Umbilical cord (tissue), 2 donors: ENCODE measurements around the gene SERINC2. TPM values are rescaled to one million over a fixed set of nuclear protein-coding genes. Genes with fewer than 3 reads are reported as not detected.
"Not testable (repeated sequence)": the region's sequence is repeated elsewhere in the genome, so short reads cannot be mapped to it uniquely, and the experiment has no call there.

Experiments used
- DNase-seq: peaks from one replicate; pipeline ENCODE4 v3.0.0-alpha.2; 2015; ENCODE audit warnings: low spot score
- total RNA-seq: library from RNA; depleted of rRNA; stranded (reverse); fragments of >200 nt; gene quantifications from one replicate; pipeline ENCODE4 v1.2.3, GENCODE V29; 2014; ENCODE audit warnings: low replicate concordance; ENCODE audit not compliant: insufficient read depth

SERINC2 gene
- total RNA-seq, 1 donor from 2014 or later: 1.7 TPM

DNA sequence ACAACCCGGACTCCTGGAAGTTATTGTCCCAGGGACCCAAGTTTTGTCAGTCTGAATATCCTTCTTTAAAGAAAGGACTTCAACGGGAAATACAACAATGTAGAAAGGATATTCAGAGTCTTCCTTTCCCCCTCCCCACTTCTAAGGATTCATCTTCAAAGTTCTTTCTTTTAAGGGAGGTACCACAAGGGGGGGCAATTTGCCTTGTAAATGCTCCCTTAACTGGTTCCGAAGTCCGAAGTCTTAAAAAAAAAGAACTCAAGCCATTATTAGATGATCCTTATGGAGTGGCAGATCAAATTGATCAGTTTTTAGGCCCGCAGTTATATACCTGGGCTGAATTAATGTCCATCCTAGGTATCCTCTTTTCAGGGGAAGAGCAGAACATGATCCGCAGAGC, 47.0 kb downstream of the SERINC2 start:
- no peak for DNase-seq

DNA sequence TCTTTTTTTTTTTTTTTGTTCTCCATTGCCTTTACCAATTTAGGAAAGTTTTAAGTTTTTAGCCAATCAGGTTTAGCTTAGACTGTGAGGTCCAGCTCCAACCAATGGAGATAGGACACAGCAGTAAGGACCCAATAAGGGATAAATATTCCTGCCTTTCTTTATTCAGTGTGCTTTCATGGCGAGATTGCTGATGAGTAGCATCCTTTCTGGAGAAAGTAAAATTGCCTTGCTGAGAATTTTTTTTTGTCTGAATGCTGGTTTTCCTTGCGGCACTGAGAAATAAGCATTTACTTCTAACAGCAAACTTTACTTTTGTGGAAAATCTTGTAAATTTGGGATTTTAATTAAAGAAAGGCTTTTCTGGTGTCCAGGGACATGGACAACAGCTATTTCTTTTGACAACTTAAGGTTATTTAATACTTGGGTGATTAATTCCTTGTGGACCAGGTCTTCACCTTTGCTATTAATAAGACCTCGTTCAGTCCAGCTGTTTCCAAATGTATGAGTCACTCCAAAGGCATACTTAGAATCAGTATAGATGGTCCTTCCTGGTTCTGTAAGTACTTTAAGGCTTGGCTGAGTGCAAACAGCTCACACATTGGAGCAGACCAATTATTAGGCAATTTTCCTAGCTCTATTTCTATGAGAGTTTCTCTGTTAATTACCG, 54.1 kb downstream of the SERINC2 start:
- DNase-seq: no peak

- DNase-seq: no peak
Measured at GRCh38 chr1:31470794-31471315, 57.8 kb downstream of the SERINC2 start.

GRCh38 chr1:31471452-31472313, 58.7 kb downstream of the SERINC2 start:
- not testable (repeated sequence) for DNase-seq

GRCh38 chr1:31472314-31472651, 59.3 kb downstream of the SERINC2 start:
- DNase-seq: not testable (repeated sequence)

- DNase-seq: not testable (repeated sequence)
Measured at GRCh38 chr1:31472673-31473072, 59.7 kb downstream of the SERINC2 start.

- not testable (repeated sequence) for DNase-seq
Measured at GRCh38 chr1:31473508-31473907, 60.5 kb downstream of the SERINC2 start.

- not testable (repeated sequence) for DNase-seq
Measured at GRCh38 chr1:31474567-31474966, 61.6 kb downstream of the SERINC2 start.

DNA sequence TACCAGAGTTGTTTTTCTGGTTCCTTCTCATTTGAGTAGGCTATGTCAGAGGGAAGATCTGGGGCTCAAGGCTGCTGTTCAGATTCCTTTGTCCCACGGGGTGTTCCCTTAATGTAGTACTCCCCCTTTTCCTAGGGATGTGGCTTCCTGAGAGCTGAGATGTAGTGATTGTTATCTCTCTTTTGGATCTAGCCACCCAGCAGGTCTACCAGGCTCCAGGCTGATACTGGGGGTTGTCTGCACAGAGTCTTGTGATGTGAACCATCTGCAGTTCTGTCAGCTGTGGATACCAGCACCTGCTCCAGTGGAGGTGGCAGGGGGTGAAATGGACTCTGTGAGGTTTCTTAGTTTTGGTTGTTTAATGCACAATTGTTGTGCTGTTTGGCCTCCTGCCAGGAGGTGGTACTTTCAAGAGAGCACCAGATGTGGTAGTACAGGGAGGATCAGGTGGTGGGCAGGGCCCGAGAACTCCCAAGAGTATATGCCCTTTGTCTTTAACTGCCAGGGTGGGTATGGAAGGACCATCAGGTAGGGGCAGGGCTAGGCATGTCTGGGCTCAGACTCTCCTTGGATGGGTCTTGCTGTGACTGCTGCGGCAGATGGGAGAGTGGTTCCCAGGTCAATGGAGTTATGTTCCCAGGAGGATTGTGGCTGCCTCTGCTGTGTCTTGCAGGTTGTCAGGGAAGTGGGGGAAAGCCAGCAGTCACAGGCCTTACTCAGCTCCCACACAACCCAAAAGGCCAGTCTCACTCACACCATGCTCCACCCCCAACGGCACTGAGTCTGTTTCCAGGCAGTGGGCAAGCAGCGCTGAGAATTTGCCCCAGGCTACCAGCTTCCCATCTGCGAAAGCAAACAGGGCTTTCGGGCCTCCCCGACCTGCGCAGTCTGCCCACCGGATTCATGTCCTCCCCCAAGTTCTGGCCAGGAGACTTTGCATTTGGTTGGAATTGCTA, 64.2 kb downstream of the SERINC2 start:
- DNase-seq: peak; percentile 21

DNA sequence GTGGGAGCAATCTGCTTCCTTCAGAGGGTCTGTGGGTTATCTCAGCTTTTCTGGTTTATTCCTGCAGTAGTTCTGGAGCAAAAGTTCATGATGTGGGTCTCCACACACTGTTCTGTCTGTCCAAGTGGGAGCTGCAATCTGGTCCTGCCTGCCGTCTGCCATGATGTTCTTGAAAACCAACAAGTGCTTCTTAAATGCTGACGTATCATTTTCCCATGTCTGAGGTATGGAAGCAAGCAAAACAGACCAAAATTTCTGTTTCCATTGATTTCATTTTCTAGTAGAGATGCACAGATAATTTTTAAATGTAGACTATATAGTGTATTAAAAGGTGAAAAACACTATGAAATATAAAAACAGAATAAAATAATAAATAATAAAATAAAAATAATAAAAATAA, 65.2 kb downstream of the SERINC2 start:
- no peak for DNase-seq

GRCh38 chr1:31479811-31480210, 66.8 kb downstream of the SERINC2 start:
- DNase-seq: no peak

GRCh38 chr1:31480426-31480825, 67.4 kb downstream of the SERINC2 start:
- not testable (repeated sequence) for DNase-seq

DNA sequence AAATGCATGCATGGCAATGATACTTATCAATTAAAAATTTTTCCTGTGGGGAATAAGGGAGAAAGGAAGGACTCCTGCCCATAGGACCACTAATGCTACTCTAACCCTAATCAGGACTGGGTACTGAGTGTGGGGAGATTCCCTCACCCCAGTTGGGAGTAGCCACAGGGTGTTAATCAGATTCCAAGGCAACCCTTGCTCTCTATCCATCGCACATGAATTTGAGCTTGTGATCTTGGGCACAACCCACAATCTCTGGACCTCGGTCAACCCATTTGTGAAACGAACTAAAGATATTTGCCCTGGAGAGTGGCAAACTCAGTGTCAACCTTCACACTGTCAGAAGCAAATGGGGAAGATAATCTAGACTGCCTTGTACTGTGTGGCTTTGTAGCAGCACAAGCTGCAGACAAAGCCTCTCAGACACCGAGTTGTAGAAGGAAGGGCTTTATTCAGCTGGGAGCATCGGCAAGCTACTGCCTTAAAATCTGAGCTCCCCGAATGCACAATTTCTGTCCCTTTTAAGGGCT, 69.5 kb downstream of the SERINC2 start:
- no peak for DNase-seq

GRCh38 chr1:31483012-31483946, 70.3 kb downstream of the SERINC2 start:
- DNase-seq: peak; percentile 50

Other genes starting within 250 kb of the SERINC2 start
- gene NKAIN1, start 173.3 kb upstream of the SERINC2 start, total RNA-seq: not detected
- 69.8 TPM for gene SNRNP40, start 116.4 kb upstream of the SERINC2 start, total RNA-seq
- gene ZCCHC17, start 116.2 kb upstream of the SERINC2 start, total RNA-seq: 5.8 TPM
- gene FABP3, start 40.1 kb upstream of the SERINC2 start, total RNA-seq: 15.9 TPM
- 371 TPM for gene TINAGL1, start 163.3 kb downstream of the SERINC2 start, total RNA-seq
- gene HCRTR1, start 204.5 kb downstream of the SERINC2 start, total RNA-seq: 6.7 TPM
- gene PEF1, start 231.7 kb downstream of the SERINC2 start, total RNA-seq: 57.3 TPM